ENCODE measurements around the gene SMIM41. TPM values are rescaled to one million over a fixed set of nuclear protein-coding genes. Genes with fewer than 3 reads are reported as not detected.

The SMIM41 gene
- total and polyA plus RNA-seq, 10 of the 15 experiments (the other 5 are each of a cell fraction or from before 2014, with no cell fraction given), result not detected

- H3K9ac ChIP-seq (ENCODE audit: control insufficient read depth, insufficient read depth, low read length), result no peak overlapping the region
Measured at GRCh38 chr12:52046859-52047258, 32.6 kb upstream of the SMIM41 start.

More at GRCh38 chr12:52046859-52047258, 32.6 kb upstream of the SMIM41 start:
- BruUV-seq (replicated peaks), result no TSS peak
- ATAC-seq, result no peak
- DNase-seq (ENCODE audit: low read depth, low spot score), result no peak
- no peaks in the 10 kb centered on the region for H4K20me1 ChIP-seq (ENCODE audit: control insufficient read depth, insufficient read depth)
- RAD21 ChIA-PET (ENCODE audit: unreplicated experiment), result interaction anchor here (0.7 kb wide), 1 partner anchor 10 kb away, joined by 3 read pairs; no protein-coding TSS in a partner anchor
- H3K27ac ChIP-seq (ENCODE audit: control insufficient read depth, insufficient read depth), result no peak overlapping the region
- CTCF ChIA-PET, result interaction anchor here (1.4 to 6.8 kb wide), 5 partner anchors 8 to 73 kb away, joined by 4 to 61 read pairs (median 5); no protein-coding TSS in a partner anchor
- no peaks in the 10 kb centered on the region for H3K79me2 ChIP-seq (ENCODE audit: control insufficient read depth, insufficient read depth, low read length)
- H3K9me3 ChIP-seq (replicated peaks; ENCODE audit: control insufficient read depth, insufficient read depth, low read length), result no peaks in the 10 kb centered on the region
- peaks cover 28% of the 10 kb centered on the region for H3K4me1 ChIP-seq (ENCODE audit: control insufficient read depth, insufficient read depth, low read length)
- POLR2A ChIA-PET, result interaction anchor here (1.2 kb wide), 1 partner anchor 14 kb away, joined by 5 read pairs; no protein-coding TSS in a partner anchor
- FAIRE-seq, result no peak
- in situ Hi-C loops (cut with MboI), result no loop called here
- no peak overlapping the region for H3K4me3 ChIP-seq
- 60% methylated on average over 7 of the region's 7 CpGs for WGBS (ENCODE audit: insufficient coverage, insufficient replicate concordance, low lambda C conversion rate, missing lambda C conversion rate)
- H3K27me3 ChIP-seq (replicated peaks in 1 of 2; ENCODE audit: control insufficient read depth in 2 of 2, insufficient read depth in 2 of 2, low read length in 1 of 2), result no peaks in the 10 kb centered on the region
- no peak overlapping the region for H3K4me2 ChIP-seq (ENCODE audit: control insufficient read depth, insufficient read depth)
- intact Hi-C loops (cut with micrococcal nuclease; ENCODE audit: unreplicated experiment), result no loop called here
- no peak overlapping the region for H2AFZ ChIP-seq (ENCODE audit: control insufficient read depth, low read depth, low read length)
- no peaks in the 10 kb centered on the region for H3K36me3 ChIP-seq (ENCODE audit: control insufficient read depth in 2 of 2, insufficient read depth in 2 of 2, low read length in 1 of 2)
- TF ChIP-seq JUNB (IDR thresholded peaks at IDR 0.05), result no peak
- no peak for TF ChIP-seq SREBF1 (IDR thresholded peaks at IDR 0.05; ENCODE audit: low read length)
- no peak for TF ChIP-seq IRF5 (IDR thresholded peaks at IDR 0.05; ENCODE audit: borderline replicate concordance)
- no peak for TF ChIP-seq ZNF622 (IDR thresholded peaks at IDR 0.05)
- no peak for TF ChIP-seq CHD2 (IDR thresholded peaks at IDR 0.05; ENCODE audit: borderline replicate concordance, low read depth, low read length)
- TF ChIP-seq EGR1 (IDR thresholded peaks at IDR 0.05; ENCODE audit: borderline replicate concordance in 1 of 2, low read depth in 2 of 2, low read length in 2 of 2), result no peak
- no peak for TF ChIP-seq MYC (IDR thresholded peaks at IDR 0.05; ENCODE audit: insufficient read depth, insufficient read length, insufficient replicate concordance, low read length, severe bottlenecking)
- TF ChIP-seq RB1 (IDR thresholded peaks at IDR 0.05; ENCODE audit: borderline replicate concordance), result no peak
- TF ChIP-seq CHD1 (IDR thresholded peaks at IDR 0.05; ENCODE audit: low read depth, low read length), result no peak
- no peak for TF ChIP-seq GABPA (IDR thresholded peaks at IDR 0.05; ENCODE audit: low read depth)
- TF ChIP-seq SMARCA5 (IDR thresholded peaks at IDR 0.05), result no peak
- TF ChIP-seq BMI1 (IDR thresholded peaks at IDR 0.05; ENCODE audit: borderline replicate concordance), result no peak
- SMC1A ChIA-PET (ENCODE audit: uncharacterized antibody, unreplicated experiment), result interaction anchor here (0.9 to 3.1 kb wide), 4 partner anchors 21 to 72 kb away, joined by 3 to 12 read pairs (median 4); no protein-coding TSS in a partner anchor
